Mucosa of descending colon (tissue), 3 donors: ENCODE measurements around the gene ETV3. TPM values are rescaled to one million over a fixed set of nuclear protein-coding genes. Genes with fewer than 3 reads are reported as not detected.
A peak's percentile ranks its signal among the peaks of the same experiment; 100 is the strongest.
"Not testable (repeated sequence)": the region's sequence is repeated elsewhere in the genome, so short reads cannot be mapped to it uniquely, and the experiment has no call there.

Source experiments
- ATAC-seq: fragments of 200-7000 bp; cut with Tn5 transposase; one replicate; pipeline ENCODE4 v1.9.1; 2020; ENCODE audit warnings: mild to moderate bottlenecking, moderate library complexity
- DNase-seq, 3 donors: peaks; one replicate each; pipeline ENCODE4 v3.0.0-alpha.2; 2020
- H3K36me3 ChIP-seq: fragments of 200-600 bp; one replicate; pipeline ENCODE4 v1.8.0; 2021; ENCODE audit warnings: low read depth, mild to moderate bottlenecking
- H3K4me1 ChIP-seq: fragments of 200-600 bp; one replicate; pipeline ENCODE4 v1.8.0; 2021; ENCODE audit warnings: low read depth, mild to moderate bottlenecking
- H3K4me3 ChIP-seq: fragments of 200-600 bp; one replicate; pipeline ENCODE4 v1.8.0; 2021; ENCODE audit warnings: mild to moderate bottlenecking
- H3K9me3 ChIP-seq: fragments of 200-600 bp; one replicate; pipeline ENCODE4 v1.8.0; 2021; ENCODE audit warnings: mild to moderate bottlenecking
- CTCF ChIP-seq: fragments of 200-600 bp; IDR thresholded peaks from one replicate; pipeline ENCODE4 v1.8.0; 2022; ENCODE audit warnings: antibody characterized with exemption, mild to moderate bottlenecking
- intact Hi-C, 2 donors: fragments of 100-400 bp; cut with DNase I in 1 of 2; cut with micrococcal nuclease in 1 of 2; formaldehyde crosslinking; loops; one replicate each; pipeline versions ENCODE4 v1.11.0 to v1.11.1; 2022; cut with DNase I, micrococcal nuclease
- total RNA-seq, 3 donors: library from RNA; stranded (reverse); fragmentation: NEBNext Ultra II Directional in 2 of 3; extraction: Animal tissue kit (Norgen Biotek cat#: 25700) in 2 of 3; gene quantifications; one replicate each; pipeline versions ENCODE4 v1.2.1 to v1.2.4, GENCODE V29; 2021 to 2023
- donor health status: DM: no; HTN: no; CAD: no; lungs with moderate emphysema.
- donor health status: DM: no; HTN: no; CAD: no.
- donor health status: DM: no; HTN: yes; CAD: no.

ETV3 gene
- total RNA-seq, 3 donors from 2014 or later: 32.6 to 36.3 (median 35.9) TPM

- intact Hi-C loops: no loop called here
Measured at GRCh38 chr1:157178490-157178889, 40.3 kb upstream of the ETV3 start.

GRCh38 chr1:157177733-157178394 is 39.7 kb upstream of the ETV3 start:
- H3K36me3 ChIP-seq: no peaks in the 10 kb centered on the region
- TF ChIP-seq CTCF: no peak
- DNase-seq: no peak
- intact Hi-C loops: no loop called here
- no peaks in the 10 kb centered on the region for H3K4me1 ChIP-seq
- ATAC-seq: peak; percentile 30
- H3K4me3 ChIP-seq: no peak overlapping the region
- H3K9me3 ChIP-seq: no peaks in the 10 kb centered on the region

More at GRCh38 chr1:157178490-157178889, 40.3 kb upstream of the ETV3 start:
- Histone ChIP-seq H3K4me1 (no peaks in the 10 kb centered on the region), H3K36me3 (no peaks in the 10 kb centered on the region), H3K4me3 (no peak overlapping the region), H3K9me3 (no peaks in the 10 kb centered on the region)
- DNase-seq: no peak
- ATAC-seq: no peak
- TF ChIP-seq CTCF: no peak

GRCh38 chr1:157176591-157177121 is 38.5 kb upstream of the ETV3 start:
- Histone ChIP-seq H3K4me1 (no peaks in the 10 kb centered on the region), H3K9me3 (no peaks in the 10 kb centered on the region), H3K36me3 (no peaks in the 10 kb centered on the region), H3K4me3 (no peak overlapping the region)
- no peak for TF ChIP-seq CTCF
- intact Hi-C loops: no loop called here
- ATAC-seq: peak; percentile 18
- no peak for DNase-seq

- intact Hi-C loops: no loop called here
Measured at GRCh38 chr1:157176016-157176415, 37.8 kb upstream of the ETV3 start.

GRCh38 chr1:157173900-157174410 is 35.8 kb upstream of the ETV3 start:
- ATAC-seq (no peak), DNase-seq (no peak)
- Histone ChIP-seq H3K4me3 (no peak overlapping the region), H3K36me3 (no peaks in the 10 kb centered on the region), H3K9me3 (no peaks in the 10 kb centered on the region), H3K4me1 (no peaks in the 10 kb centered on the region)
- TF ChIP-seq CTCF: no peak
- intact Hi-C loops: no loop called here

More at GRCh38 chr1:157176016-157176415, 37.8 kb upstream of the ETV3 start:
- DNase-seq (no peak), ATAC-seq (no peak)
- no peaks in the 10 kb centered on the region for H3K4me1 ChIP-seq
- H3K9me3 ChIP-seq: no peaks in the 10 kb centered on the region
- H3K36me3 ChIP-seq: no peaks in the 10 kb centered on the region
- no peak overlapping the region for H3K4me3 ChIP-seq
- TF ChIP-seq CTCF: no peak

GRCh38 chr1:157173241-157173640 is 35.0 kb upstream of the ETV3 start:
- H3K9me3 ChIP-seq, H3K36me3 ChIP-seq, H3K4me3 ChIP-seq, DNase-seq, H3K4me1 ChIP-seq, intact Hi-C loops: not testable (repeated sequence)
- peak; percentile 15 for ATAC-seq

GRCh38 chr1:157172591-157172990 is 34.4 kb upstream of the ETV3 start:
- H3K36me3 ChIP-seq, H3K9me3 ChIP-seq, ATAC-seq, H3K4me1 ChIP-seq, DNase-seq, intact Hi-C loops, H3K4me3 ChIP-seq: not testable (repeated sequence)

- H3K4me3 ChIP-seq, H3K36me3 ChIP-seq, intact Hi-C loops, H3K4me1 ChIP-seq, H3K9me3 ChIP-seq: not testable (repeated sequence)
- ATAC-seq (peak; percentile 74), DNase-seq (peak in 1 of 3 donors; percentile 28)
Measured at GRCh38 chr1:157171903-157172503, 33.8 kb upstream of the ETV3 start.
